ENCODE measurements around the gene TANGO2.
A peak's percentile ranks its signal among the peaks of the same experiment; 100 is the strongest.

DNA sequence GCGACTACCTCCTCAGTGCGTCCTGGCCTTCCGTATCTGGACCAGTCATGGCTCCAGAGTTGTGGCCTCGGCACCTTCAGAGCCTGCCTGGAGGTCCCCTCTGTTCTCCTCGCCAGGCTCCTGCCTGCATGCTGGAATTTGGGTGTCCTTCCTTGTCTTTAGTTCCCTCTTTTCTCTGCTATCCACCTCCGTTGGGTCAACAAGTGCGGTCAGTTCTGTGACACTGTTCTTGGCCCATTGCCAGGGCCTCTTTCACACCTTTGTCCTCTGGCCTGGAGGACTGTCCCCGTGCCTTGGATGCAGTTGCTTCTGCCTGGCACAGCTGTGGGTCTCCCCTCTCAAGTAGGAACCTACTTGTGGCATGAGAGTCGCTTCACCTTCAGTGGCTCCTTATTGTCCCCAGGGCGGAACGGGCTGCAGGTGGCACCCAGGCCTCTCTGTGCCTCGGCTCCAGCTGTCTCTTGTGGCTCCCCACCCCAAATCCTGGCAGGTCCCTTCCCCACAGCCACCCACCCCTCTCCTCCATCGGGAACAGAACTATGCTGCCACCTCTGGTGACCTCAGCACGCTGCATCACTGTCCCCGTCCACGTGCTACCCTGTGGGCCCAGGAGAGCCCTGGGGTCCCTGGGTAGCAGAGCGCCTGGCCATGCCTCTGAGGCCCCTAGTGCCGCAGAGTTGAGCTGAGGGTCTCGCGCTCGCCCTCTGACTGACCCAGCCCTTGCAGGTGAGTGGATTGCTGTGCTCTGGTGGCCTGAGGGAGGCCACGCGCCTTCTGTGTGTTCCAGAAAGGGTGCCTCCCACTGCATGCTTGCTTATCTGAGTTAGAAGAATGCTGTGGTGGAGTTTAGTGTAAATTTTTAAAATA is 63.9 kb downstream of the TANGO2 start:
- TF ChIP-seq SUPT20H (IDR thresholded peaks at IDR 0.05; ENCODE audit: borderline replicate concordance, control insufficient read depth, low read depth, low read length) (no peak), CHD2 (IDR thresholded peaks at IDR 0.05; ENCODE audit: borderline replicate concordance, low read depth, low read length) (no peak), ZNF274 (IDR thresholded peaks at IDR 0.05; ENCODE audit: insufficient read depth, insufficient read length) (no peak), CREM (IDR thresholded peaks at IDR 0.05; ENCODE audit: low read depth) (no peak), POLR2A (IDR thresholded peaks at IDR 0.05; ENCODE audit: low read depth, low read length) (0 out of 2 replicates have a peak, but pooled peaks have one; percentile 17), ZNF24 (IDR thresholded peaks at IDR 0.05) (no peak), MEF2A (IDR thresholded peaks at IDR 0.05; ENCODE audit: insufficient read depth, low read depth, low read length) (no peak), EZH2 (IDR thresholded peaks at IDR 0.05; ENCODE audit: borderline replicate concordance, control insufficient read depth, low read depth, low read length) (no peak)
- TF ChIP-seq, protein P1, sequence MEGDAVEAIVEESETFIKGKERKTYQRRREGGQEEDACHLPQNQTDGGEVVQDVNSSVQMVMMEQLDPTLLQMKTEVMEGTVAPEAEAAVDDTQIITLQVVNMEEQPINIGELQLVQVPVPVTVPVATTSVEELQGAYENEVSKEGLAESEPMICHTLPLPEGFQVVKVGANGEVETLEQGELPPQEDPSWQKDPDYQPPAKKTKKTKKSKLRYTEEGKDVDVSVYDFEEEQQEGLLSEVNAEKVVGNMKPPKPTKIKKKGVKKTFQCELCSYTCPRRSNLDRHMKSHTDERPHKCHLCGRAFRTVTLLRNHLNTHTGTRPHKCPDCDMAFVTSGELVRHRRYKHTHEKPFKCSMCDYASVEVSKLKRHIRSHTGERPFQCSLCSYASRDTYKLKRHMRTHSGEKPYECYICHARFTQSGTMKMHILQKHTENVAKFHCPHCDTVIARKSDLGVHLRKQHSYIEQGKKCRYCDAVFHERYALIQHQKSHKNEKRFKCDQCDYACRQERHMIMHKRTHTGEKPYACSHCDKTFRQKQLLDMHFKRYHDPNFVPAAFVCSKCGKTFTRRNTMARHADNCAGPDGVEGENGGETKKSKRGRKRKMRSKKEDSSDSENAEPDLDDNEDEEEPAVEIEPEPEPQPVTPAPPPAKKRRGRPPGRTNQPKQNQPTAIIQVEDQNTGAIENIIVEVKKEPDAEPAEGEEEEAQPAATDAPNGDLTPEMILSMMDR (IDR thresholded peaks at IDR 0.05 in 2 of 3, conservative IDR thresholded peaks at IDR 0.05 in 1 of 3; ENCODE audit: control insufficient read depth in 2 of 3, extremely low read depth in 1 of 3, insufficient read depth in 1 of 3, low read depth in 3 of 3, low read length in 3 of 3), result peak; percentile 32 to 65 (median 34); a peak in 5 of 6 replicates
- TF ChIP-seq, protein P2, sequence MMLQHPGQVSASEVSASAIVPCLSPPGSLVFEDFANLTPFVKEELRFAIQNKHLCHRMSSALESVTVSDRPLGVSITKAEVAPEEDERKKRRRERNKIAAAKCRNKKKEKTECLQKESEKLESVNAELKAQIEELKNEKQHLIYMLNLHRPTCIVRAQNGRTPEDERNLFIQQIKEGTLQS (IDR thresholded peaks at IDR 0.05; ENCODE audit: borderline replicate concordance, extremely low read depth, low read depth, low read length), result no peak
- TF ChIP-seq, protein P3, sequence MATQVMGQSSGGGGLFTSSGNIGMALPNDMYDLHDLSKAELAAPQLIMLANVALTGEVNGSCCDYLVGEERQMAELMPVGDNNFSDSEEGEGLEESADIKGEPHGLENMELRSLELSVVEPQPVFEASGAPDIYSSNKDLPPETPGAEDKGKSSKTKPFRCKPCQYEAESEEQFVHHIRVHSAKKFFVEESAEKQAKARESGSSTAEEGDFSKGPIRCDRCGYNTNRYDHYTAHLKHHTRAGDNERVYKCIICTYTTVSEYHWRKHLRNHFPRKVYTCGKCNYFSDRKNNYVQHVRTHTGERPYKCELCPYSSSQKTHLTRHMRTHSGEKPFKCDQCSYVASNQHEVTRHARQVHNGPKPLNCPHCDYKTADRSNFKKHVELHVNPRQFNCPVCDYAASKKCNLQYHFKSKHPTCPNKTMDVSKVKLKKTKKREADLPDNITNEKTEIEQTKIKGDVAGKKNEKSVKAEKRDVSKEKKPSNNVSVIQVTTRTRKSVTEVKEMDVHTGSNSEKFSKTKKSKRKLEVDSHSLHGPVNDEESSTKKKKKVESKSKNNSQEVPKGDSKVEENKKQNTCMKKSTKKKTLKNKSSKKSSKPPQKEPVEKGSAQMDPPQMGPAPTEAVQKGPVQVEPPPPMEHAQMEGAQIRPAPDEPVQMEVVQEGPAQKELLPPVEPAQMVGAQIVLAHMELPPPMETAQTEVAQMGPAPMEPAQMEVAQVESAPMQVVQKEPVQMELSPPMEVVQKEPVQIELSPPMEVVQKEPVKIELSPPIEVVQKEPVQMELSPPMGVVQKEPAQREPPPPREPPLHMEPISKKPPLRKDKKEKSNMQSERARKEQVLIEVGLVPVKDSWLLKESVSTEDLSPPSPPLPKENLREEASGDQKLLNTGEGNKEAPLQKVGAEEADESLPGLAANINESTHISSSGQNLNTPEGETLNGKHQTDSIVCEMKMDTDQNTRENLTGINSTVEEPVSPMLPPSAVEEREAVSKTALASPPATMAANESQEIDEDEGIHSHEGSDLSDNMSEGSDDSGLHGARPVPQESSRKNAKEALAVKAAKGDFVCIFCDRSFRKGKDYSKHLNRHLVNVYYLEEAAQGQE (IDR thresholded peaks at IDR 0.05; ENCODE audit: low read depth, low read length), result no peak
